Upper lobe of left lung (tissue), 4 donors: ENCODE results near the gene SCYL2.

Source experiments
- POLR2AphosphoS5 ChIP-seq, 2 donors: sonication (generic); formaldehyde crosslinking; IDR thresholded peaks; one replicate each; pipeline ENCODE4 v1.5.1; 2017; ENCODE audit warnings: antibody characterized with exemption in 2 of 2
- TF ChIP-seq, protein P1 (sequence below), 6 experiments: fragments of 450-650 bp in 4 of 6; fragments of 200-600 bp in 2 of 6; sonication (generic) in 2 of 6; IDR thresholded peaks; one replicate each; pipeline ENCODE4 v1.5.1; 2016 to 2019; ENCODE audit warnings: antibody characterized with exemption in 6 of 6

- TF ChIP-seq, protein P1, sequence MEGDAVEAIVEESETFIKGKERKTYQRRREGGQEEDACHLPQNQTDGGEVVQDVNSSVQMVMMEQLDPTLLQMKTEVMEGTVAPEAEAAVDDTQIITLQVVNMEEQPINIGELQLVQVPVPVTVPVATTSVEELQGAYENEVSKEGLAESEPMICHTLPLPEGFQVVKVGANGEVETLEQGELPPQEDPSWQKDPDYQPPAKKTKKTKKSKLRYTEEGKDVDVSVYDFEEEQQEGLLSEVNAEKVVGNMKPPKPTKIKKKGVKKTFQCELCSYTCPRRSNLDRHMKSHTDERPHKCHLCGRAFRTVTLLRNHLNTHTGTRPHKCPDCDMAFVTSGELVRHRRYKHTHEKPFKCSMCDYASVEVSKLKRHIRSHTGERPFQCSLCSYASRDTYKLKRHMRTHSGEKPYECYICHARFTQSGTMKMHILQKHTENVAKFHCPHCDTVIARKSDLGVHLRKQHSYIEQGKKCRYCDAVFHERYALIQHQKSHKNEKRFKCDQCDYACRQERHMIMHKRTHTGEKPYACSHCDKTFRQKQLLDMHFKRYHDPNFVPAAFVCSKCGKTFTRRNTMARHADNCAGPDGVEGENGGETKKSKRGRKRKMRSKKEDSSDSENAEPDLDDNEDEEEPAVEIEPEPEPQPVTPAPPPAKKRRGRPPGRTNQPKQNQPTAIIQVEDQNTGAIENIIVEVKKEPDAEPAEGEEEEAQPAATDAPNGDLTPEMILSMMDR (IDR thresholded peaks at IDR 0.05): no peak
- no peak for TF ChIP-seq POLR2AphosphoS5 (IDR thresholded peaks at IDR 0.05)
Observed at GRCh38 chr12:100273782-100274181, 6.8 kb downstream of the SCYL2 start.
